Right renal cortex interstitium (tissue), 3 donors: ENCODE data around the gene EIF4E3. TPM values are rescaled to one million over a fixed set of nuclear protein-coding genes. Genes with fewer than 3 reads are reported as not detected.

ENCODE experiments used
- DNase-seq, 3 donors: peaks; one replicate each; pipeline ENCODE4 v3.0.0-alpha.2; 2013; ENCODE audit warnings: low read depth in 3 of 3, low spot score in 2 of 3
- polyA plus RNA-seq, 3 donors: library from polyadenylated mRNA; unstranded; fragments of 120-200 nt; gene quantifications; one replicate each; pipeline ENCODE4 v1.2.1, GENCODE V29; 2013; ENCODE audit not compliant: insufficient read length in 3 of 3

The EIF4E3 gene
- polyA plus RNA-seq, 3 donors, result 11.7 to 12.6 (median 11.8) TPM

DNA sequence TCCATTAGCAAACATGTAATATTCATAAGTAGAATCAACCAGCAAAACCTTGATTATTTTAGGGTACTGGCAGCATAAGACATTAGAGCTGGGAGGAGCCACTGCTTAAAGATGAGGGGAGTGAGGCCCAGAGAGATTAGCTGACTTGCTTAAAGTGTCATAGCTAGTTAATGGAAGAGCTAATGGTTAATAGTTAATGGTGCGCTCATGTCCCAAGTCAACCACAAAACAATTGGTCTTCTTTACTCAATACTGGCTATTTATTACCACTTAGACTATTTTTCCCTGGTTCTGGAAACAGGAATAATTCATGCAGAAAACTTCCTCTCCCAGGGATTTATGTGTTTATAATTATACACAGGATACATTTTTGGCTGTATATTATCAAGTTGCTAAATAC, 33.1 kb downstream of the EIF4E3 start:
- DNase-seq, result no peak

DNA sequence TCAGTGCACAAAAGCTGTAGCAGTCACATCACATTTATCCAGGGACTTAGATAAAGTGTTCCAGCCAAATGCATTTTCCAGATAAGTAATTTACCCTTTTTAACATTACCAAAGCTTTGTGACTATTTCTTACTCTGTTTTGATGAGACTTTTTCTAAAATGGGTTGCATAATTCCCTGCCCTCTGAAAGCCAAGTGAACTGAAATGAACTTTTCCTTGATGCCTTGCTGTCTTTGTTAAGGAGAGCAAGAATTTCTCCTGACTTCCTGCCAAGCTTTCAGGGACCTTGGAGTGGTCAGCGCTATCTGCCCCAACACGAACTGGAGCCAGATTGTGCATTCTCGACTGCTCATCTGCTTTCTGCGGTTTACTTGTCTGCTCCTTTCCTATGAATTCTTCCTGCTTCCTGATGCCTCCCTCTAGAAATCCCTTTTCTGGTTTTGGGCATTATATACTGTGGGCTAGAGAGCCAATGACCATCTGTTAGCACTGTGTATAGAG, 34.8 kb downstream of the EIF4E3 start:
- DNase-seq, result no peak

- no peak for DNase-seq
These were observed 35.9 kb downstream of the EIF4E3 start for GRCh38 chr3:71689291-71689690.

DNA sequence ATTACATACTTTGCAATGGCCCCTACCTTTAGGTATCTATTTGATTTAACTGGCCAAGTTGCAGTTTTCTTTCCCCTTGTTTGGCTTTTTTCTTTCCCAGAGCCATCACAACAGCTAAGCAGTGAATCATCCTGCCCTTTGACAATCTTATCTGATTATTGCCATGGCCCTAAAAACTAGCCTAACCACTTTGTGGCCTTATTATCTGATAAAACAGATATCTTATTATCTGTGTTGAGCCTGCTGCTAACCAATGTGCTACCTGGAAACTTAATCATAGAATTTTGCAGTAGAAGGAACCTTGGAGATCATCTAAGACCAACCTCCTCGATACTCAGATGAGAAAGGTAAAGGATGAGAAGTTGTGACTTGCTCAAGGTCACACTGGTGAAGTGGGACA, 37.1 kb downstream of the EIF4E3 start:
- DNase-seq, result no peak

GRCh38 chr3:71685686-71686085, 39.5 kb downstream of the EIF4E3 start:
- no peak for DNase-seq

GRCh38 chr3:71684757-71685386, 40.3 kb downstream of the EIF4E3 start:
- DNase-seq, result no peak

DNA sequence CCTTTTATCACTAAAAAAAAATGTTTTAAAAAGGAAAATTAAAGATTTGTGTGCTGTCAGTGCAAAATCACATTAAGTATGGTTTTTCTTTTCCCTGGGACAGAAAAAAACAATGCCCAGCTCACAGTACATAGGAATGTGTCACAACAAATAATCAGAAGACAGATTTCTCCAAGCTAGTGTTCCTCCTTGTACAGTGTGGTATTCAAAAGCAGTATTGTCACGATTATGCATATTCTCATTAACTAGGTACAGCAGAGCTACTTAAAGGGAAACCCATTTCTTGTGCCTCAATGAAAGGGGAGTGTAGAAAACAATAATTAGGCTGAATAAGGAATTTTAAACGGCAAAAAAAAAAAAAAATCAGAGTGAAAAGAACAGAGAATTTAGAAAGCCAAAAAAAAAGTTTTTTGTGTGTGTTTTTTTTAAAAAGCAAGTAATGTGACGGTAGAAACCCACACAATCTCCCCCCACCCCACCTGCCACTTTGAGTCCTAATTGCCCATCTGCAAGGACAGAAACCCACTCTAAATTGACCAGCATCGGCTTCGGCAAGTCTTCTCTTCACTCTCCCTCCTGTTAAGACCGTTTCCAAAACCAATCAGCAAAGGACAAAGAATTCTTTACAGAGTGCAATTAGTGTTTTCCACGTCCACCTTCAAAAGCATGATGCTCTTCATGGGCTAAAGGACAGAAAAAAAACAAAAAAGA, 41.0 kb downstream of the EIF4E3 start:
- DNase-seq, result no peak

GRCh38 chr3:71681224-71681668, 44.0 kb downstream of the EIF4E3 start:
- peak in 1 of 3 donors; percentile 37 for DNase-seq

GRCh38 chr3:71680603-71681002, 44.6 kb downstream of the EIF4E3 start:
- no peak for DNase-seq

DNA sequence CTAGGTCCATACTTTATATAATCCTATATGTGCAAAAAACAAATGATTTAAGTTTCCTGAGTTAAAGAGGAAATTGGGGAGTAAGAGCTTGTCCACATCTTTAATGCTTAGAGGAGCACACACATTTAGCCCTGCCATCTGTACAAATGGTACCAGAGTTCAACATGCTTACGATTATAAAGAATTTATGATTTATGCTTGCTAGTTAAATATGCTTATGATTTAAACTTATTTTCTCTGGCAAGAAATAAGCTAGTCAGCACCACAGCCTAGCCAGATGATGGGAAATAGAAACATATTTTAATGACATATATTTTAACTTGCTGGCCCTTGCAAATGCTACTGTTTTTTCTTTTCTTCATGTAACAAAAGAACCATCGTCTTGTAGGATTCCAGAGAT, 48.3 kb downstream of the EIF4E3 start:
- DNase-seq, result no peak

DNA sequence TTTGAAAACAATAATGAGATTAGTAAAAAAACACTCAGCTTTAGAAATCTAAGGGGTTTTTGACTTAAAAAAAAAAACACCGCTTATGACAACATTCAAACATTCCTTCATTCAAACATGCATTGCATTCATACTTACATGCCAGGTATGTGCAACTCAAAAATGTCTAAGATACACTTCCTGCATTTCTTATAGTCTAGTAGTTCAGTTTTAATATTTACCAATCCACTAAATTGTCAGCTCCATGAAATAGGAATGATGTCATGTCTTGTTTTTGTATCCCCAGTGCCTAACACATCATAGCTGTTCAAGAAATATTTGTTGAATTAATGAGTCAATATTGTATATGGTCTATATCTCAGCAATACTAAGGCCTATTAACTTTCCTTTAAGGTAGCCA, 51.7 kb downstream of the EIF4E3 start:
- no peak for DNase-seq

GRCh38 chr3:71672807-71673206, 52.4 kb downstream of the EIF4E3 start:
- no peak for DNase-seq

DNA sequence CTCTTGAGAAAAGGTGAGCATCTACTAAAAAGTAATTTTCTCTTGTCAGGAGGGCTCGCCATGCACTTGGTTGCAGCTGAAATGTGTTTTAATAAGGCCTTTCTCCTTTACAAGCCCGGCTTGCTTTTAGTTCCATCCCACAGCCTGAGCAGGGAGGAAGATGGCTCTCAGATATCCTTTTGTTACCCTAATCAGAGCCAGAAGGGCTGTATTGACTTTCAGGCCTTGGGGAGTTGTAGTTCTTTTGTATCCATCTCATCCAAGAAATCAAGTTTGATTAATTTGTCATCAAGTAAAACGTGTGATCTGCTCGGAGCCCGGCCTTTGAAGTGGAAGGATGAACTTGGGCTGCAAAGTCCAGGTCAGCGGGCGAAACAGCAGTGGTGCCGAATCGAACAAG, 52.9 kb downstream of the EIF4E3 start:
- no peak for DNase-seq

DNA sequence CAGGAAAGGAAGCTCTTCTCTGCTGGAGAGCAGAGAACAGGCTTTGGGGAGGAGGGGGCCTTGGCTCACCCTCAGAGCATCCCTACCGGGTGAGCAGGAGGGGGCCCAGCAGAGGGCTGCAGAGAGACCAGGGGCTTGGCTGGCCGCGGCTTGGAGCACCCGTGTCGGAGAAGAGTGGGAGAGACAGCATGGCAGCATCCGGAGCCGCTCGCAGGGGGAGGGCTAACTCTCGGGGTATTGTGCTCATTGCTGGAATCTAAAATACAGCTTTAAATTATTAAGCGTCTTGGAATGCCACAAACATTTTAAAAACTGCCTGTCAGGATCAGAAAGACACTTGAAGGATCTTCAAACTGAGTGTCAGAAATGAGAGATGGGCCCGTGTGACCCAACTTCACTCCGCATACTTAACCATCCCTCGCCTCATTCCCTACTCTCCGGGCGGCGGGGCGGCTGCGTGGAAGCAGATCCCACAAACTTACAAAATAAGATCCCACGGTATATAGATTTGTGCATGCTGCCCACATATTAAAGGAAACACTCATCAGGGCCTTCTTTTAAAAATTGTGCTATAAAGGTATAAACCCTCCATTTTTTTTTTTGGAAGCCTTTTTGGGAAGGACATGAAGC, 53.9 kb downstream of the EIF4E3 start:
- DNase-seq, result no peak

DNA sequence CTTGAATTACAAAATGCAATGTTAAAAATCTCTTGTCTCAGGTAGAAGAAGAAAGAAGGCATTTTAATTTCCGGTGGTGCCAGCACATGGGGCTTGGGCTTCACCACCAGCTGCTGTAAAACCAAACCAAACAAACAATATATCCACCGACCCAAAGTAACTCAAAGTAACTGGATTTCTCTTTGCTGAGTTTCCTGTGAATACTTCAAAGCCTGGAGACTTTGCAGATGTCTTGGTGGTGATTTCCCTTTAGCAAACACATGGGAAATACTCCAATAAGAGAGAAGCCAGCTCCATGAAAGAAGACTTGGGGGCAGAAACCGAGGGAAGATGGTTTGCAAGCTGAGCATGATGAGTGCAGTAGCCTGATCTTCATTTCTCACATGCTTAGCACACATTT, 62.6 kb downstream of the EIF4E3 start:
- no peak for DNase-seq

- DNase-seq, result no peak
These were observed 63.1 kb downstream of the EIF4E3 start for GRCh38 chr3:71662056-71662455.

- no peak for DNase-seq
These were observed 65.2 kb downstream of the EIF4E3 start for GRCh38 chr3:71659864-71660591.

- no peak for DNase-seq
These were observed 67.2 kb downstream of the EIF4E3 start for GRCh38 chr3:71657831-71658530.

- no peak for DNase-seq
These were observed 70.1 kb downstream of the EIF4E3 start for GRCh38 chr3:71655061-71655460.

GRCh38 chr3:71653414-71653807, 71.8 kb downstream of the EIF4E3 start:
- DNase-seq, result no peak
